ENCODE measurements around the gene ACAD10.
A peak's percentile ranks its signal among the peaks of the same experiment; 100 is the strongest.
"Not testable (repeated sequence)": the region's sequence is repeated elsewhere in the genome, so short reads cannot be mapped to it uniquely, and the experiment has no call there.

The ACAD10 gene

GRCh38 chr12:111754671-111755070, 68.8 kb downstream of the ACAD10 start:
- DNase-seq = no peak

GRCh38 chr12:111756196-111756595, 70.3 kb downstream of the ACAD10 start:
- DNase-seq = no peak

GRCh38 chr12:111756681-111757080, 70.8 kb downstream of the ACAD10 start:
- no peak for DNase-seq

GRCh38 chr12:111757361-111758119, 71.7 kb downstream of the ACAD10 start:
- no peak for DNase-seq

GRCh38 chr12:111758120-111758561, 72.3 kb downstream of the ACAD10 start:
- no peak for DNase-seq

GRCh38 chr12:111759271-111759670, 73.4 kb downstream of the ACAD10 start:
- no peak for DNase-seq

- no peak for DNase-seq
These were observed 74.1 kb downstream of the ACAD10 start for GRCh38 chr12:111759991-111760390.

- no peak for DNase-seq
These were observed 75.2 kb downstream of the ACAD10 start for GRCh38 chr12:111761099-111761498.

- no peak for DNase-seq
These were observed 75.9 kb downstream of the ACAD10 start for GRCh38 chr12:111761706-111762105.

GRCh38 chr12:111763552-111763951, 77.7 kb downstream of the ACAD10 start:
- not testable (repeated sequence) for DNase-seq

GRCh38 chr12:111764120-111764821, 78.4 kb downstream of the ACAD10 start:
- DNase-seq = no peak

GRCh38 chr12:111766608-111767361, 80.9 kb downstream of the ACAD10 start, which contains the start of gene ALDH2:
ALDH2 (plus strand) TSS chr12:111766933; CDS start chr12:111766983, 50 bp downstream.
- DNase-seq = peak; percentile 87

GRCh38 chr12:111767362-111768158, 81.7 kb downstream of the ACAD10 start:
- no peak for DNase-seq

- DNase-seq = peak; percentile 52
These were observed 82.5 kb downstream of the ACAD10 start for GRCh38 chr12:111768159-111768895.

- DNase-seq = no peak
These were observed 83.7 kb downstream of the ACAD10 start for GRCh38 chr12:111769599-111769998.

- DNase-seq = no peak
These were observed 88.1 kb downstream of the ACAD10 start for GRCh38 chr12:111773801-111774551.

- no peak for DNase-seq
These were observed 89.6 kb downstream of the ACAD10 start for GRCh38 chr12:111775205-111776193.

GRCh38 chr12:111776836-111777344, 91.0 kb downstream of the ACAD10 start:
- no peak for DNase-seq

GRCh38 chr12:111777345-111778045, 91.6 kb downstream of the ACAD10 start:
- DNase-seq = no peak
